CD1c-positive myeloid dendritic cell (primary cell): ENCODE measurements around the gene ABLIM3.

Source experiments
- DNase-seq: peaks from one replicate; pipeline ENCODE4 v3.0.0-alpha.2; 2016; ENCODE audit errors: extremely low spot score

The ABLIM3 gene

GRCh38 chr5:149282027-149282965 lies 141.0 kb downstream of the ABLIM3 start:
- no peak for DNase-seq

GRCh38 chr5:149282966-149283332 lies 141.7 kb downstream of the ABLIM3 start:
- no peak for DNase-seq

- DNase-seq = no peak
Measured at GRCh38 chr5:149283626-149284480, 142.6 kb downstream of the ABLIM3 start.

- no peak for DNase-seq
Measured at GRCh38 chr5:149284501-149284900, 143.2 kb downstream of the ABLIM3 start.

- DNase-seq = no peak
Measured at GRCh38 chr5:149285153-149285552, 143.9 kb downstream of the ABLIM3 start.

- DNase-seq = peak; percentile 71
Measured at GRCh38 chr5:149288436-149288835, 147.1 kb downstream of the ABLIM3 start.

GRCh38 chr5:149289301-149289700 lies 148.0 kb downstream of the ABLIM3 start:
- DNase-seq = no peak

- DNase-seq = no peak
Measured at GRCh38 chr5:149294872-149295829, 153.9 kb downstream of the ABLIM3 start.

- no peak for DNase-seq
Measured at GRCh38 chr5:149297340-149298025, 156.2 kb downstream of the ABLIM3 start.

GRCh38 chr5:149298163-149298562 lies 156.9 kb downstream of the ABLIM3 start:
- DNase-seq = no peak

- DNase-seq = no peak
Measured at GRCh38 chr5:149298842-149299404, 157.6 kb downstream of the ABLIM3 start.

GRCh38 chr5:149299451-149300054 lies 158.3 kb downstream of the ABLIM3 start:
- DNase-seq = no peak

GRCh38 chr5:149300441-149300840 lies 159.1 kb downstream of the ABLIM3 start:
- no peak for DNase-seq

GRCh38 chr5:149301049-149301743 lies 159.9 kb downstream of the ABLIM3 start:
- DNase-seq = no peak

- no peak for DNase-seq
Measured at GRCh38 chr5:149301744-149302380, 160.6 kb downstream of the ABLIM3 start.

- DNase-seq = peak; percentile 17
Measured at GRCh38 chr5:149302641-149303040, 161.3 kb downstream of the ABLIM3 start.

- no peak for DNase-seq
Measured at GRCh38 chr5:149303210-149303609, 161.9 kb downstream of the ABLIM3 start.

GRCh38 chr5:149304195-149305078 lies 163.1 kb downstream of the ABLIM3 start:
- DNase-seq = no peak
